Stimulated activated CD4-positive, alpha-beta T cell treated with anti-CD3 and anti-CD28 coated beads, Interleukin-4, amount 100 ng/mL, for 24 hours (primary cell): ENCODE data around the gene TTLL8.
A peak's percentile ranks its signal among the peaks of the same experiment; 100 is the strongest.

Experiments used
- DNase-seq: peaks from one replicate; pipeline ENCODE4 v3.0.0-alpha.2; 2020

TTLL8 gene

GRCh38 chr22:50040717-50041116 lies 17.4 kb downstream of the TTLL8 start:
- DNase-seq: no peak

GRCh38 chr22:50039669-50040443 lies 18.2 kb downstream of the TTLL8 start:
- DNase-seq: no peak

- no peak for DNase-seq
Measured at GRCh38 chr22:50035976-50036724, 21.9 kb downstream of the TTLL8 start.

- no peak for DNase-seq
Measured at GRCh38 chr22:50035131-50035881, 22.8 kb downstream of the TTLL8 start.

- no peak for DNase-seq
Measured at GRCh38 chr22:50034126-50035081, 23.7 kb downstream of the TTLL8 start.

- no peak for DNase-seq
Measured at GRCh38 chr22:50032941-50033601, 25.0 kb downstream of the TTLL8 start.

- DNase-seq: no peak
Measured at GRCh38 chr22:50032109-50032871, 25.8 kb downstream of the TTLL8 start.

GRCh38 chr22:50031189-50032091 lies 26.7 kb downstream of the TTLL8 start:
- no peak for DNase-seq

- DNase-seq: peak; percentile 81
Measured at GRCh38 chr22:50030297-50031188, 27.6 kb downstream of the TTLL8 start.

GRCh38 chr22:50027639-50028537 lies 30.2 kb downstream of the TTLL8 start:
- peak; percentile 72 for DNase-seq

- no peak for DNase-seq
Measured at GRCh38 chr22:50025993-50026392, 32.1 kb downstream of the TTLL8 start.

- no peak for DNase-seq
Measured at GRCh38 chr22:50022171-50022819, 35.8 kb downstream of the TTLL8 start.

GRCh38 chr22:50020606-50021005 lies 37.5 kb downstream of the TTLL8 start:
- no peak for DNase-seq

GRCh38 chr22:50019316-50019715 lies 38.8 kb downstream of the TTLL8 start:
- DNase-seq: no peak

- peak; percentile 51 for DNase-seq
Measured at GRCh38 chr22:50018608-50019285, 39.4 kb downstream of the TTLL8 start.

GRCh38 chr22:50017701-50018224 lies 40.3 kb downstream of the TTLL8 start:
- no peak for DNase-seq
